Keratinocyte (primary cell): ENCODE data around the gene HOMER1. TPM values are rescaled to one million over a fixed set of nuclear protein-coding genes. Genes with fewer than 3 reads are reported as not detected.

Experiments used
- DNase-seq: peaks from one replicate; pipeline ENCODE4 v3.0.0-alpha.2; 2011; ENCODE audit warnings: low read depth, missing footprints, low spot score
- FAIRE-seq: peaks from 2 replicates; lab custom pipeline; 2011; peaks lifted over from hg19 to GRCh38; lab: Jason Lieb, UNC
- H2AFZ ChIP-seq: 2 replicates; pipeline ENCODE4 v1.6.0; 2012; ENCODE audit warnings: low read length, control low read depth, inconsistent platforms; ENCODE audit not compliant: control insufficient read depth
- H3K27ac ChIP-seq: 2 replicates; pipeline ENCODE4 v1.5.1; 2011; ENCODE audit warnings: low read length; ENCODE audit not compliant: control insufficient read depth, insufficient read depth
- H3K27me3 ChIP-seq: 3 replicates; pipeline ENCODE4 v1.6.0; 2011; ENCODE audit warnings: low read length; ENCODE audit not compliant: control insufficient read depth, insufficient read depth; ENCODE audit errors: extremely low read depth
- H3K36me3 ChIP-seq, 2 experiments: 2 replicates in 1 of 2; 3 replicates in 1 of 2; pipeline ENCODE4 v1.5.1; 2011; ENCODE audit warnings: low read length in 2 of 2, mild to moderate bottlenecking in 1 of 2; ENCODE audit not compliant: control insufficient read depth in 2 of 2, insufficient read depth in 2 of 2; ENCODE audit errors: extremely low read depth in 1 of 2
- H3K4me1 ChIP-seq: 3 replicates; pipeline ENCODE4 v1.5.1; 2011; ENCODE audit warnings: low read length; ENCODE audit not compliant: control insufficient read depth, insufficient read depth; ENCODE audit errors: extremely low read depth
- H3K4me2 ChIP-seq: 3 replicates; pipeline ENCODE4 v1.6.0; 2011; ENCODE audit warnings: low read depth, low read length; ENCODE audit not compliant: control insufficient read depth, insufficient read depth; ENCODE audit errors: extremely low read depth
- H3K4me3 ChIP-seq, 3 experiments: fragments of 200-600 bp in 1 of 3; sonication (generic) in 1 of 3; 2 replicates in 2 of 3; 3 replicates in 1 of 3; pipeline ENCODE4 v1.5.1; 2011 to 2016; ENCODE audit warnings: low read length in 3 of 3, mild to moderate bottlenecking in 3 of 3, control low read depth in 2 of 3, inconsistent platforms in 1 of 3, low read depth in 1 of 3, mixed read lengths in 1 of 3, mixed run types in 1 of 3, moderate library complexity in 1 of 3; ENCODE audit not compliant: control insufficient read depth in 2 of 3, insufficient read depth in 2 of 3; ENCODE audit errors: extremely low read depth in 1 of 3
- H3K79me2 ChIP-seq: 2 replicates; pipeline ENCODE4 v1.6.0; 2012; ENCODE audit warnings: low read length; ENCODE audit not compliant: control insufficient read depth, insufficient read depth
- H3K9ac ChIP-seq: 3 replicates; pipeline ENCODE4 v1.6.0; 2011; ENCODE audit warnings: low read length; ENCODE audit not compliant: control insufficient read depth, insufficient read depth; ENCODE audit errors: extremely low read depth
- H3K9me1 ChIP-seq: 3 replicates; pipeline ENCODE4 v1.6.0; 2011; ENCODE audit warnings: low read length; ENCODE audit not compliant: control insufficient read depth, insufficient read depth; ENCODE audit errors: extremely low read depth
- H3K9me3 ChIP-seq: 2 replicates; pipeline ENCODE4 v1.5.1; 2012; ENCODE audit warnings: low read depth, low read length; ENCODE audit not compliant: control insufficient read depth
- H4K20me1 ChIP-seq: 3 replicates; pipeline ENCODE4 v1.6.0; 2011; ENCODE audit warnings: low read length; ENCODE audit not compliant: control insufficient read depth, insufficient read depth; ENCODE audit errors: extremely low read depth
- CTCF ChIP-seq, 3 experiments: IDR thresholded peaks in 1 of 3; conservative IDR thresholded peaks in 1 of 3; optimal IDR thresholded peaks in 1 of 3; 2 replicates in 2 of 3; 3 replicates in 1 of 3; pipeline versions ENCODE3 to v1.5.1; 2011; ENCODE audit warnings: low read length in 3 of 3, mild to moderate bottlenecking in 3 of 3, moderate library complexity in 2 of 3, control low read depth in 1 of 3, inconsistent platforms in 1 of 3; ENCODE audit not compliant: insufficient read depth in 2 of 3; ENCODE audit errors: extremely low read depth in 1 of 3
- EZH2 ChIP-seq: IDR thresholded peaks from one replicate; pipeline ENCODE4 v1.6.1; 2012; ENCODE audit warnings: inconsistent platforms, mild to moderate bottlenecking, low read length, moderate library complexity
- dilution Hi-C: fragments of 300-500 bp; cut with MboI; formaldehyde crosslinking; loops from one replicate; pipeline ENCODE4 v1.7.0; 2020; ENCODE audit warnings: low sequenced_read_pairs; ENCODE audit not compliant: extremely low pct_ligation_motif_present
- polyA plus RNA-seq, 5 experiments: library from polyadenylated mRNA; depleted of rRNA in 3 of 5; stranded (reverse) in 3 of 5; stranded (forward) in 1 of 5; unstranded in 1 of 5; fragments of >200 nt; gene quantifications; 1 replicate in 1 of 5; 2 replicates in 3 of 5; 3 replicates in 1 of 5; pipeline versions ENCODE4 v1.2.1 to v1.2.3, GENCODE V29; 2011 to 2012; ENCODE audit warnings: missing spikeins in 2 of 5, low read depth in 1 of 5, low replicate concordance in 1 of 5

HOMER1 gene
- polyA plus RNA-seq, 1 donor (not counting 4 experiments of a cell fraction or from before 2014, with no cell fraction given): 6.5 TPM

- Histone ChIP-seq H3K4me3 (no peak overlapping the region), H2AFZ (no peak overlapping the region), H3K4me2 (no peak overlapping the region), H3K79me2 (no peaks in the 10 kb centered on the region), H3K9me1 (no peaks in the 10 kb centered on the region), H3K27ac (no peak overlapping the region), H3K9ac (no peak overlapping the region), H3K9me3 (no peaks in the 10 kb centered on the region), H3K27me3 (no peaks in the 10 kb centered on the region), H4K20me1 (no peaks in the 10 kb centered on the region), H3K36me3 (no peaks in the 10 kb centered on the region), H3K4me1 (no peaks in the 10 kb centered on the region)
- FAIRE-seq (no peak), DNase-seq (no peak)
- TF ChIP-seq CTCF (optimal IDR thresholded peaks at IDR 0.05 in 1 of 3, IDR thresholded peaks at IDR 0.05 in 1 of 3, conservative IDR thresholded peaks at IDR 0.05 in 1 of 3; ENCODE audit: extremely low read depth in 1 of 3, insufficient read depth in 2 of 3, low read length in 3 of 3): no peak
- TF ChIP-seq EZH2: no peak
- dilution Hi-C loops: no loop called here
These were observed 77.1 kb downstream of the HOMER1 start for GRCh38 chr5:79436821-79437220.

- dilution Hi-C loops: no loop called here
- H3K4me3 ChIP-seq: no peak overlapping the region
- no peak for TF ChIP-seq CTCF (optimal IDR thresholded peaks at IDR 0.05 in 1 of 3, IDR thresholded peaks at IDR 0.05 in 1 of 3, conservative IDR thresholded peaks at IDR 0.05 in 1 of 3; ENCODE audit: extremely low read depth in 1 of 3, insufficient read depth in 2 of 3, low read length in 3 of 3)
- TF ChIP-seq EZH2: no peak
- H3K9me1 ChIP-seq: no peaks in the 10 kb centered on the region
- no peaks in the 10 kb centered on the region for H4K20me1 ChIP-seq
- H3K27me3 ChIP-seq: no peaks in the 10 kb centered on the region
- FAIRE-seq (peak; percentile 69), DNase-seq (no peak)
- no peaks in the 10 kb centered on the region for H3K4me1 ChIP-seq
- H3K27ac ChIP-seq: no peak overlapping the region
- H3K4me2 ChIP-seq: no peak overlapping the region
- H3K79me2 ChIP-seq: no peaks in the 10 kb centered on the region
- H2AFZ ChIP-seq: no peak overlapping the region
- no peaks in the 10 kb centered on the region for H3K9me3 ChIP-seq
- no peak overlapping the region for H3K9ac ChIP-seq
- no peaks in the 10 kb centered on the region for H3K36me3 ChIP-seq
These were observed 77.7 kb downstream of the HOMER1 start for GRCh38 chr5:79436224-79436623.
